HFF-Myc (cell line): ENCODE results near the gene TBX1.
A peak's percentile ranks its signal among the peaks of the same experiment; 100 is the strongest.

Experiments
- DNase-seq: peaks from one replicate; pipeline ENCODE4 v3.0.0-alpha.2; 2011; ENCODE audit warnings: low read depth; ENCODE audit errors: extremely low read depth
- H3K4me3 ChIP-seq: replicated peaks from 2 replicates; pipeline ENCODE4 v1.5.1; 2011; ENCODE audit warnings: low read depth, mild to moderate bottlenecking, control low read depth, low read length
- TF ChIP-seq, protein P1 (sequence below): IDR thresholded peaks from 2 replicates; pipeline ENCODE4 v1.5.1; 2012; ENCODE audit warnings: mild to moderate bottlenecking, low read depth, low read length, control low read depth; ENCODE audit errors: missing control alignments

TBX1 gene

DNA sequence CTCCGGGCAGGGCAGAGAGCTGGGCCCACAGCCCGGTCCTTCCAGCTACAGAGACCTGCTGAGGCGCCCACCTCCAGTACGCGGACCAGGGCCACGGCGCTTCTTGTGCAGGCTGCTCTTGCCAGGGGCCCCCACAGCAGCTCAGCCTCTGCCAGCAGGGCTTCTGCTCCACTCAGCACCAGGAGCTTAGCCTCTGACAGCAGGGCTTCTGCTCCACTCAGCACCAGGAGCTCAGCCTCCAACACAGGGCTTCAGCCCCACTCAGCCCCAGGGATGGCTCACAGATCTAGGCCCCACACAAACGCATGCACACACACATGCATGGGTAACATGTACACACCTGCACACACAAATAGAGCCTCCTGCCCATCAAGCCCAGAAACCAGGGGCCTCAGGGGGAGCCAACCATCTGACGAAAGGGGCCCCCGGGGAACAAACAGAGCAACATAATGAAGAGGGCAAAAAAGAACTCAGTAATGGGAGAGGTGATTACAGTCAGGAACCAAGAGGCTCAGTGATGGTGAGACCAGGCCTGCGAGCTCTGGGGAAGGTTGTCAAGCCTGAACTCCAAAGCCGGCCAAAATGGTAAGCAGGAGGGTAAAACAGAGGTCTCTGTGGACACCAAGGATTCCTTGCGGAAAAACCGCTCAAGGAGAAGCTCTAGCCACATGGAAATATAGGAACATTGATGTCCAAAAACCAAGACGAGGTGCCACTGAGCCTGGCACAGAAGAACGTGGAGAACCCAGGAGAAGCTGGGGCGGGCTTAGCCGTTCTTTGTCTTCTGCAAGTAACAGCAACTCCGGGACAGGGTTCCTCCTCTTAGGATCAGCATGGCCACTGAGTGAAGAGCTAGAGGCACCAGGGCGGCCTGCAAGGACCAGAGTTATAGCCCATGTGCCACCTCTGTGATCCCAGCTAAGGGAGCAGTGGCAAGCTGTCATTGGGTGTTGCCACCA is 47.6 kb downstream of the TBX1 start:
- H3K4me3 ChIP-seq: no peak overlapping the region
- TF ChIP-seq, protein P1, sequence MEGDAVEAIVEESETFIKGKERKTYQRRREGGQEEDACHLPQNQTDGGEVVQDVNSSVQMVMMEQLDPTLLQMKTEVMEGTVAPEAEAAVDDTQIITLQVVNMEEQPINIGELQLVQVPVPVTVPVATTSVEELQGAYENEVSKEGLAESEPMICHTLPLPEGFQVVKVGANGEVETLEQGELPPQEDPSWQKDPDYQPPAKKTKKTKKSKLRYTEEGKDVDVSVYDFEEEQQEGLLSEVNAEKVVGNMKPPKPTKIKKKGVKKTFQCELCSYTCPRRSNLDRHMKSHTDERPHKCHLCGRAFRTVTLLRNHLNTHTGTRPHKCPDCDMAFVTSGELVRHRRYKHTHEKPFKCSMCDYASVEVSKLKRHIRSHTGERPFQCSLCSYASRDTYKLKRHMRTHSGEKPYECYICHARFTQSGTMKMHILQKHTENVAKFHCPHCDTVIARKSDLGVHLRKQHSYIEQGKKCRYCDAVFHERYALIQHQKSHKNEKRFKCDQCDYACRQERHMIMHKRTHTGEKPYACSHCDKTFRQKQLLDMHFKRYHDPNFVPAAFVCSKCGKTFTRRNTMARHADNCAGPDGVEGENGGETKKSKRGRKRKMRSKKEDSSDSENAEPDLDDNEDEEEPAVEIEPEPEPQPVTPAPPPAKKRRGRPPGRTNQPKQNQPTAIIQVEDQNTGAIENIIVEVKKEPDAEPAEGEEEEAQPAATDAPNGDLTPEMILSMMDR: no peak
- no peak for DNase-seq

DNA sequence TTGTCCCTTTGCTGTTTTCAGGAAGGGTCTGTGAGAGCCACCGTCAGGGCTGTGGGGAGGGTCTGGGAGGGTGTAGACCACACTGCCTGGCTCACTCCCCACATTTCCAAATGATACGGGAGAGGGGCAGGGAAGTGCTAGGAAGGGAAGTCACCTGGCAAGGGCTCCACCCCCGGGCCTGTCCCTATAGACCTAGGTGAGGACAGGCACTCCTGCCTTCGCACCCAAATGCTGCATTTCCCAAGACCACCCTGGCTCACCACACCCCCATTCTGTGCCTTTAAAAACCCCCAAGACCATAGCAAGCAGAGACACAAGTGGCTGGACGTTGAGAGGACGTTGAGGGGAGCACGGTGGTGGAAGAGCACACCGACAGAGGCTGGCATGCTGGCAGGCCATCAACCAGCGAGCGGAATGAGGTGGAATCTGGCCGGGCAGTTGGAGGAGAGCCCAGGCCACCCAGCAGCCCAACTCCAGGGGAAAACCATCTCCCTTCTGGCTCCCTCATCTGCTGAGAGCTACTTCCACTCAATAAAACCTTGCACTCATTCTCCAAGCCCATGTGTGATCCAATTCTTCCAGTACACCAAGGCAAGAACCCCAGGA is 48.4 kb downstream of the TBX1 start:
- no peak overlapping the region for H3K4me3 ChIP-seq
- TF ChIP-seq, protein P1: no peak
- DNase-seq: no peak

DNA sequence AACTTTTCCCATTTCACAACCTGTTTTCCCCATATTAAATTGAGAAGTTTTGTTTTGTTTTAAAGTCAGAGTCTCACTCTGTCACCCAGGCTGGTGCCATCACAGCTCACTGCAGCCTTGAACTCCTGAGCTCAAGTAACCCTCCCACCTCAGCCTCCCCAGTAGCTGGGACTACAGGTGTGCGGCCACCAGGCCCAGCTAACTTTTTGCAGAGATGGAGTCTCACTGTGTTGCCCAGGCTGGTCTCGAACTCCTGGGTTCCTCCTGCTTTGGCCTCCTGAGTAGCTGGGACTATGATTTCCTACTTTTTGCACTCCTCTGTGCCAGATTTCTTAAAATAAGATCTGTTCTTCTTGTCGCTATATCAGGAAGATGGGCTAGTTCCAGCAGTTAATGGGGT is 49.2 kb downstream of the TBX1 start:
- TF ChIP-seq, protein P1: no peak
- no peak overlapping the region for H3K4me3 ChIP-seq
- no peak for DNase-seq

DNA sequence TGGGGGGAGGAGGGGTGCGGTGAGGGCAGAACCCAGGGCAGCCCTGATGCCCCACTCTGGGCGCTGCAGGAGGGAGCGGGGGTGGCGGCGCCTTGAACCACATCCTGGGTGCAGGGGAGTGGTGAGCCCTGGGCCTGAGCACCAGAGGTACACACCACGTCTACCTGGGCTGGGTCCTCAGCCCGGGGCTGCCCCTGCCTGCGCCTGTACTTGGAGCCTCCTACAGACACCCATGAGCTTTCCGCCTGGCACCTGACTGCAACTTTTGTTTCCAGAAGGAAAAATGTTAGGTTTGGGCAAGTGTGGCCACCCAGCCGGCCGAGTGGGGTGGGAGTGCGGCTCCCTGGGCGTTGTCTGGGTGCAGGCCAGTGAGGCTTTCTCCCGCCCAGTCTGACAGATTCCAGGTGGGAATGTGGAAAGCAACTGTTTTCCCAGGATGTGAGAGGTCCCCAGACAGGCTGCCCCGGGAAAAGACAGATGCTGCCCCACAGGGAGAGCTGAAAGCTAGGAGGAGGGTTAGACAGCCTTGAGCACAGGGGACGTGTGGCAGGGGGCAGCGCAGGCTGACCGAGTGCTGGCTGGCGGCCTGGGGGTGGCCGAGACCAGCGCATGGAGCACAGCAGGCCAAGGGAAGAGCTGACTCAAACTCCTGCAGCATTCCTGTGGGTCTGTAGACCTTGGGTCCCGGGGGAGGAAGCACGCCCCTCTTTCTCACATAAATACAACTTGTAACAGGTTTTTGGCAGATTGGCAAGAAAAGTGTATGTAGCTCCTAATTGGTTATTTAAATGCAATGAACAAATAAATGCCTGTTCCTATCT is 50.0 kb downstream of the TBX1 start:
- TF ChIP-seq, protein P1: no peak
- no peak overlapping the region for H3K4me3 ChIP-seq
- peak; percentile 37 for DNase-seq

DNA sequence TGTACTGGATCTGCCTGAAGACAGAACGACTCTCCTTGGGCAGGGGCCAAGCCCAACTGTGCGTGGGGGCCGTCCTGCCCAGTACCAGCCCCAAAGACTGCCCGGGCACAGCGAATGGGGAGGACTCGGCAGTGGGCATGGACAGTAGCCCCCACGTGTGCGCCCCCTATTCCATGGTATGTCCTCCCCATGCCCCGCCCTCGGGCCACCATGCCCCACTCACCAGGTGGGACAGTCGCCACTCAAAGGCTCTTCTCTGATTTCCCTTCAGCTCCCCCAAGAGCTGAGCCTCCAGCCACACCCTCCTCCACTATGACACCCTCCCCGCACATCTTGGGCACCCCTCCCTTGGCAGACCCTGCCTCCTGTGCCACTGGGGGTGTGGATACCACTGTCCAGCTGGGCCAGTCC is 50.6 kb downstream of the TBX1 start:
- TF ChIP-seq, protein P1: no peak
- no peak for DNase-seq
- no peak overlapping the region for H3K4me3 ChIP-seq
